NCI-H446 (cell line): ENCODE data around the gene KATNBL1.

ENCODE experiments used
- DNase-seq, 2 experiments: peaks; one replicate each; lab custom pipeline; 2025; lab: John Stamatoyannopoulos, UW

KATNBL1 gene

GRCh38 chr15:34116620-34117019 is 93.3 kb downstream of the KATNBL1 start:
- peak; percentile 5 to 61 for DNase-seq

- DNase-seq, result no peak
These were observed 95.2 kb downstream of the KATNBL1 start for GRCh38 chr15:34114739-34115138.

GRCh38 chr15:34114215-34114614 is 95.7 kb downstream of the KATNBL1 start:
- no peak for DNase-seq

- no peak for DNase-seq
These were observed 98.4 kb downstream of the KATNBL1 start for GRCh38 chr15:34111488-34111887.

- DNase-seq, result peak; percentile 12 to 23
These were observed 99.9 kb downstream of the KATNBL1 start for GRCh38 chr15:34109797-34110663.

GRCh38 chr15:34107315-34107714 is 102.6 kb downstream of the KATNBL1 start:
- DNase-seq, result no peak

- no peak for DNase-seq
These were observed 103.5 kb downstream of the KATNBL1 start for GRCh38 chr15:34106423-34106822.

GRCh38 chr15:34102175-34102925 is 107.5 kb downstream of the KATNBL1 start:
- DNase-seq, result no peak

GRCh38 chr15:34101366-34102174 is 108.3 kb downstream of the KATNBL1 start, which contains the start of the genes EMC7 and PGBD4:
Gene EMC7, minus strand, starts transcription at chr15:34101862. Its CDS starts 23 bp downstream, at chr15:34101839.
Gene PGBD4, plus strand, starts transcription at chr15:34102083. Its CDS starts 449 bp downstream, at chr15:34102532.
- peak; percentile 92 to 96 for DNase-seq

- DNase-seq, result no peak
These were observed 110.0 kb downstream of the KATNBL1 start for GRCh38 chr15:34099914-34100313.
